GM18951 (cell line): ENCODE data around the gene PLCH1.

Source experiments
- POLR2A ChIP-seq: IDR thresholded peaks from 4 replicates; pipeline ENCODE4 v1.6.1; 2011; ENCODE audit warnings: mild to moderate bottlenecking; ENCODE audit not compliant: insufficient read length, insufficient read depth; ENCODE audit errors: extremely low read depth
- in situ Hi-C: fragments of 300-500 bp; cut with MboI; formaldehyde crosslinking; loops from one replicate; pipeline ENCODE4 v1.12.0; 2022; ENCODE audit warnings: low sequenced_read_pairs, mixed read lengths, inconsistent platforms; ENCODE audit not compliant: unreplicated experiment

Gene PLCH1

GRCh38 chr3:155354658-155355057 lies 390.2 kb downstream of the PLCH1 start:
- in situ Hi-C loops = no loop called here
- no peak for TF ChIP-seq POLR2A

DNA sequence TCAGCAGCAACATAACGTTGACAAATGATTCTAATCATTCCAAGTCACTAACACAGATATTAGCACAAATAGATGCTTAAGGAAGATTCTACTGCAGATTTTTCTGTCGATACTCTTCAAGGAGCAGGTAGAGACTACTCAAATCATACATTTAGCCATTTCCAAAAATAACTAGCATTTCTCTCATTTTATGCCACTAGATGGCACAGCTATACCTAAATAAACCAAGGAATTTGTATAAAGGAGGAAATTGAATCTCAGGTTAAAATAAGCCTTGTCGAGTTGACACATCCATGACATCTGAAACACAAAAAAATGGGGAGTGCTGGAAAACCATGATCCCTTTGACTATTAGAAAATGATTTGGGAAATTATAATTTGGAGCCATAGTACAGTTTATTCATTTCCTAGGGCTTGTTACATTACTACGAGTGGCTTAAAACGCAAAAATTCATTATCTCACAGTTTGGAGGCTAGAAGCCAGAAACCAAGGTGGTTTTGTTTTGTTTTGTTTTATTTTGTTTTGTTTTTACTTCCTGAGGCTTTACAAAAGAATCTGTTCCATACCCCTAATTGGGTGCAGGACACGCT lies 391.9 kb downstream of the PLCH1 start:
- in situ Hi-C loops = no loop called here
- TF ChIP-seq POLR2A = no peak

GRCh38 chr3:155350571-155350970 lies 394.3 kb downstream of the PLCH1 start:
- in situ Hi-C loops = no loop called here
- TF ChIP-seq POLR2A = no peak

DNA sequence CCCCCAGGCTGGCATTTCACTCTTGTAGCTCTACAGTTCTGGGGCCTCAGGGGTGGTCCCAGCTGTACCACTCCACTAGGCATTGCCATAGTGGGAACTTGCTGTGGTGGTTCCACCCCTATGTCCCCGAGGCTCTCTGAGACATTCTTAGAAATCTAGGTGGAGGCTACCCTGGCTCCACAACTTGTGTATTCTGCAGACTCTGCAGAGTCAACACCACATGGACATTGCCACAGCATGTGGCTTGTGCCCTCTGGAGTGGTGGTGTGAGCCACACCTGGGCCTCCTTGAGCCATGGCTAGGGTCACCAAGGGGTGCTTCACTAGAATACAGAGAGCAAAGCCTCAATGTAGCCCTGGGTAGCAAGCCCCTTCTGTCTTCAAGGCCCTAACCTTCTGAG lies 397.0 kb downstream of the PLCH1 start:
- in situ Hi-C loops = no loop called here
- TF ChIP-seq POLR2A = no peak

DNA sequence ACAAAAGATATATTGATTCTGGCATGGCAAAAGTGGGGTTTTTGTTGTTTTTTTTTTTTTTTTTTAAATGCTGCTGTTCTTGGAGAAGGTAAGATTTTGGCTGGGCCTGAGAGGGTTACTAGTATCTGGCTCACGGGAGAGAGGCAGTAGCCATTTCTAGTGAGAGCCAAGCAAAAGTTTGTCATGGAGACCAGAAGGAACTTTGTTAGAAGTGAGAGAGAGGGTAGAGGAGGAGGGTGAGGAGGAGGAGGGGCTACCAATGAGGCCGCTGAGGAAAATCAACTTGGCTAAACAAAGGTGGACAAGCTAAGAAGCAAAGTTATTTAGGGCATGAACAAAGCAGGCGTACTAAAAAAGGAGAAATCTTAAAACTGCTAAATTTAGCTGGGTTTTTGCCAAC lies 402.5 kb downstream of the PLCH1 start:
- no peak for TF ChIP-seq POLR2A
- in situ Hi-C loops = no loop called here

DNA sequence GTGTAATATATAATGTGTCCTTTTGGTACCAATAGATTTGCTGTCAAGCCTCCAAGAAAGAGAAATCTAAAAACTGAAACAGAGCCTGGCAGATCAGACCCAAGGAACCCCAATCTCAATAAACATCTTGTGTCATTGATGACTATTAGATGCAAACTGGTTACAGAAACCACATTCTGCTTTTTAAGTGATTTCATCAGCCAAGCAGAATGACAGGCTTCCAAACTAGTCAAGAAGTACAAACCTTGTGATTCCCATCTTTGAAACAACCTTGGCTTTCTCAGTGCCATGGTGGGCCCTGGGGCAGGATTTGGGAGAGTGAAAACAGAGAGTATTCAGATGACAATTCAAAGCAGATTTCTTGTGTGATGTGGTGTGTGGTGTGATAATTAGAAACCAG lies 405.8 kb downstream of the PLCH1 start:
- TF ChIP-seq POLR2A = no peak
- in situ Hi-C loops = no loop called here

GRCh38 chr3:155335724-155336354 lies 409.0 kb downstream of the PLCH1 start:
- in situ Hi-C loops = no loop called here
- TF ChIP-seq POLR2A = no peak

DNA sequence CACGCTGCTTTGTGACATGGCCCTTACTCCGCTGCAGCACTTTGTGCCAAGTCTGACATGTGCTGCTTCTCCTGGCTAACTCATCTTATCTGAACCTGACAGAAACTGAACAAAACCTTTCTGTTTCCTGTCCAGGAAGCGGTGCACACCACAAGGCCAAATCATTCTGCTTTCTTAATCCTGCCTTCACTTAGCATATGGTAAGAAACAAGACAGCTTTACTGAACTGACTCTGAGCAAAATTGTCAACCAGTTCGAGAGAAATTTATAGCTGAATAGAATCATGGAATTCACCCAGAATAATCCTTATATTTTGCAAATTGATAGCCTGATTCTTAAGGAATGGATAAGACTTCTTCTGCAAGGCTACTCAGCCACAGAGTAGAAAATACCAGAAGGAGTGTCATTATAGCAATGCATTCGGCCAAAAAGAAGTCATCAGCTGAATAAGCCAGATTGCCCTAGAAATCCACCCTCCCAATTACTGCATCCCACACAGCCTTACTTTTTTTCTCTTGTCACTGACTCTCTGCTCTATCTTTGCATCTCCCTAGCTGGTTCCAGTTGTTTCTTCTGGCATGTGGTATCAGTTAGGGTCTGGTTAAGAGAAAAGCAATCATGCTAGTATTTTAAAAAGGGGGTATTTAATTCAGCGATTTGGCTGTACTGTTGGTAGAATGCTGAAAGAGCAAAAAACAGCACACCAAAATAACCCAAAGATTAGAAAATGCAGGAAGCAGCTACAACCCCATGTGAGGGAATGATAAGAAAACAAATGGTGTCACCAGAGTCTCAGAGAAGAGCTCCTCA lies 409.8 kb downstream of the PLCH1 start:
- TF ChIP-seq POLR2A = no peak
- in situ Hi-C loops = no loop called here

- in situ Hi-C loops = no loop called here
These were observed 410.5 kb downstream of the PLCH1 start for GRCh38 chr3:155334215-155334913.

DNA sequence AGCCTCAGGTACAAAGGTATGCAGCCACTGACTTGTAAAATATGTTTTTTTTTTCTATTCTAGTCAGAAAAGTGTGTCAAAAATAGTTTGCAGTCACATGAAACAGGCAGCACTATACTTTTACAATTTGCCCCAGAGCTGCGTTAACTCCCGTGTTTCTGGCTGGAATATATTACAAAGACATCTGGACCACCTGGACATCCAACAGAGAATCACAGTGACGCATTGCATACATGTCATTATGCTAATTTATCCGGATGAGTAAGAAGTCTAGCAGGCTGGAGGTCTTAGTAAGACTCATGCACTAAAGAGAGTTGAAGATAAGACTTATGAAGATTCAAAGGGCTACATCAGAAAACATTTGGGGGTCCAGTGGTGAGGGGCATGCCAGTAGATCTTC lies 412.2 kb downstream of the PLCH1 start:
- in situ Hi-C loops = no loop called here
- TF ChIP-seq POLR2A = no peak

More at GRCh38 chr3:155334215-155334913, 410.5 kb downstream of the PLCH1 start:
- TF ChIP-seq POLR2A = no peak

GRCh38 chr3:155331078-155331477 lies 413.8 kb downstream of the PLCH1 start:
- in situ Hi-C loops = no loop called here
- no peak for TF ChIP-seq POLR2A

DNA sequence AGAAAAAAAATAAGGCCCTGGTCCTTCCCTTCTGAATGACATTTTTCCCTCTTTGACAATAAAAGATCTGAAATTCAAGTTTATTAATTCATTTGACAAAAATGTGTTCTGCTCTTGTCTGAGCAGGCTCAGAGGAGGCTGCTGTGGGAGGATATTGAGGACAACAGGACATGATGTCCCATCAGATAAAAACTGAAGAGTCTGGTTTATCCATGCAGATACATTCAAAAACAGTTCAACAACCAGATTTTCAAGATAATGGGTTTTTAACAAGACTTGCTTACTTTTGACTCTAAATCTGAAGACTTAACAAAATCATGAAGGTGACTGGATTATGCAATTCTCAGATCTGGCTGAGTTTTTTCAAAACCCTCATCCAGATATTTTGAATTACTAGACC lies 414.5 kb downstream of the PLCH1 start:
- in situ Hi-C loops = no loop called here
- no peak for TF ChIP-seq POLR2A

DNA sequence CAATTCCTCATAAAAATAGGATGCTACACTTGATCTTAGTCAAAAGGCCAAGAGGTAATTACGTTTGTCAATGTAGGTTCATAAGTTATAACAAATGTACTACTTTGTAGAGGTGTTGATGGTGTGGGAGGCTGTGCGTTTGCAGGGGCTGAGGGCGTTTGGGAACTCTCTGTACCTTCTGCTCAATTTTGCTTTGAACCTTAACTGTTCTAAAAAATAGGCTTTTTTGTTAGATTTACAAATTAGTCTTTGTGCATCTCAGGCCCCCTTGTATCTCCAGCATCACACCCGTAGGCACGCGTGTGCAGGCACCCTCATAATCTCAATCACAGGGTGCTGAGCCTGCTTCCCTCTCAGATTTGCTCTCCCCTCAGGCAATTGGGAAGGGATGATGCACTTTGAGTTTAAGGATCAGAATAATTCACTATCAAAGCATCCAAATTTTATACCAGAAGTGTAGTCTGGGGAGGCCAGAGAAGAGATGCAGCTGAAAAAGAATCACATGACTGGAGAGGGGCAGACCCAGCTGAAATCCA lies 415.3 kb downstream of the PLCH1 start:
- in situ Hi-C loops = no loop called here
- no peak for TF ChIP-seq POLR2A

DNA sequence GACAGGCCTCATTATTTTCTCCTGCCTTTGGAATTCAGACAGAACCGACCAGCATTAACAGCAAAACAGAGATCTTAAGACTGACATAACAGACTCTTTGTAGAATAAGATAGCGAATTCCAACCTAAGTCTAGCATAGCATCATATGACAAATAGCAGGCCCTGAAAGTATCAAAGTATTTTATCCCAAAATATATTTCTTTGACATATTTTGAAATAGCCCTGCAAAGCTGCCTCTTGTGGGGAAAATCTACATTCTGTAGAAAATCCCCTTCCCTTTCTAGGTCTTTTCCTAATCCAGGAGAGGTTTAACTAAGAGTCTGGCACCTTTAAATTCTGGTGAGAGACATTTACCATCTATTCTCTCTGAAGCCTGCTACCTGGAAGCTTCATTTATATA lies 417.0 kb downstream of the PLCH1 start:
- in situ Hi-C loops = no loop called here
- no peak for TF ChIP-seq POLR2A

- in situ Hi-C loops = no loop called here
- TF ChIP-seq POLR2A = no peak
These were observed 417.4 kb downstream of the PLCH1 start for GRCh38 chr3:155327430-155327829.
